OCI-LY1 (cell line): ENCODE results near the gene ARHGEF11.
A peak's percentile ranks its signal among the peaks of the same experiment; 100 is the strongest.

Experiments
- H2AFZ ChIP-seq: fragments of 200-600 bp; sonication (generic), shearing (Covaris generic); 2 replicates; pipeline ENCODE4 v1.6.0; 2014; ENCODE audit warnings: antibody characterized with exemption, mild to moderate bottlenecking, low read length
- H3F3A ChIP-seq: fragments of 200-600 bp; sonication (generic), shearing (Covaris generic); 2 replicates; pipeline ENCODE4 v1.6.0; 2014; ENCODE audit warnings: mild to moderate bottlenecking, antibody characterized with exemption, low read length, moderate library complexity; ENCODE audit not compliant: insufficient read depth
- H3K27ac ChIP-seq: fragments of 200-600 bp; sonication (generic); 2 replicates; pipeline ENCODE4 v1.5.1; 2014; ENCODE audit warnings: low read length, mixed run types, mild to moderate bottlenecking, low read depth; ENCODE audit not compliant: poor library complexity, severe bottlenecking
- H3K27me3 ChIP-seq: fragments of 200-600 bp; sonication (generic); 2 replicates; pipeline ENCODE4 v1.6.0; 2014; ENCODE audit warnings: antibody characterized with exemption, mild to moderate bottlenecking, low read length, moderate library complexity; ENCODE audit not compliant: insufficient read depth
- H3K36me3 ChIP-seq: fragments of 200-600 bp; sonication (generic); 2 replicates; pipeline ENCODE4 v1.6.1; 2014; ENCODE audit warnings: mild to moderate bottlenecking, antibody characterized with exemption, low read length, moderate library complexity, mixed read lengths; ENCODE audit not compliant: insufficient read depth
- H3K4me1 ChIP-seq: fragments of 200-600 bp; sonication (generic); 2 replicates; pipeline ENCODE4 v1.5.1; 2014; ENCODE audit warnings: mild to moderate bottlenecking, low read length, moderate library complexity; ENCODE audit not compliant: insufficient read depth, severe bottlenecking
- H3K4me2 ChIP-seq: fragments of 200-600 bp; sonication (generic), shearing (Covaris generic); 2 replicates; pipeline ENCODE4 v1.6.1; 2014; ENCODE audit warnings: low read length
- H3K4me3 ChIP-seq: fragments of 200-600 bp; sonication (generic); 2 replicates; pipeline ENCODE4 v1.5.1; 2014; ENCODE audit warnings: low read length, low read depth, mild to moderate bottlenecking, mixed read lengths; ENCODE audit not compliant: poor library complexity, severe bottlenecking
- H3K79me2 ChIP-seq: fragments of 200-600 bp; shearing (Covaris generic); 2 replicates; pipeline ENCODE4 v1.6.1; 2016; ENCODE audit warnings: mixed run types, low read length, mixed read lengths; ENCODE audit not compliant: insufficient read depth
- H3K9ac ChIP-seq: fragments of 200-600 bp; sonication (generic), shearing (Covaris generic); 2 replicates; pipeline ENCODE4 v1.6.1; 2014; ENCODE audit warnings: mild to moderate bottlenecking, low read length, mixed read lengths
- H3K9me2 ChIP-seq: fragments of 200-600 bp; sonication (generic), shearing (Covaris generic); 2 replicates; pipeline ENCODE4 v1.6.1; 2014; ENCODE audit warnings: low read depth, mild to moderate bottlenecking, low read length, mixed read lengths
- H3K9me3 ChIP-seq: fragments of 200-600 bp; shearing (Covaris generic); 2 replicates; pipeline ENCODE4 v1.6.1; 2014; ENCODE audit warnings: low read length, mixed read lengths
- H4K20me1 ChIP-seq: fragments of 200-600 bp; sonication (generic), shearing (Covaris generic); 2 replicates; pipeline ENCODE4 v1.6.0; 2016; ENCODE audit warnings: mild to moderate bottlenecking, low read length; ENCODE audit not compliant: insufficient read depth
- CTCF ChIP-seq: fragments of 200-600 bp; sonication (generic), shearing (Covaris generic); IDR thresholded peaks from 2 replicates; pipeline ENCODE4 v1.5.1; 2017; ENCODE audit warnings: mild to moderate bottlenecking, antibody characterized with exemption, low read length, moderate library complexity, mixed read lengths
- EZH2 ChIP-seq: fragments of 200-600 bp; sonication (generic), shearing (Covaris generic); IDR thresholded peaks from 2 replicates; pipeline ENCODE4 v1.8.0; 2017; ENCODE audit warnings: borderline replicate concordance, mixed run types, mild to moderate bottlenecking, antibody characterized with exemption, low read length, moderate library complexity, mixed read lengths

Gene ARHGEF11

GRCh38 chr1:156893048-156893953 is 152.2 kb downstream of the ARHGEF11 start, which contains the start of gene PEAR1:
Gene PEAR1, plus strand, starts transcription at chr1:156893718. Its CDS starts 10,209 bp downstream, at chr1:156903927.
- Histone ChIP-seq H3F3A (no peaks in the 10 kb centered on the region), H3K4me3 (no peak within 1 kb of the TSS), H3K36me3 (no peaks in the 10 kb centered on the region), H2AFZ (no peak within 1 kb of the TSS), H3K79me2 (no peaks in the 10 kb centered on the region), H4K20me1 (no peaks in the 10 kb centered on the region), H3K4me1 (no peaks in the 10 kb centered on the region), H3K9me2 (no peaks in the 10 kb centered on the region), H3K9me3 (no peaks in the 10 kb centered on the region), H3K9ac (no peak within 1 kb of the TSS), H3K4me2 (no peak within 1 kb of the TSS), H3K27me3 (no peaks in the 10 kb centered on the region; the same call in 1 of the 2 replicates), H3K27ac (no peak within 1 kb of the TSS)
- TF ChIP-seq CTCF (no peak), EZH2 (no peak)

DNA sequence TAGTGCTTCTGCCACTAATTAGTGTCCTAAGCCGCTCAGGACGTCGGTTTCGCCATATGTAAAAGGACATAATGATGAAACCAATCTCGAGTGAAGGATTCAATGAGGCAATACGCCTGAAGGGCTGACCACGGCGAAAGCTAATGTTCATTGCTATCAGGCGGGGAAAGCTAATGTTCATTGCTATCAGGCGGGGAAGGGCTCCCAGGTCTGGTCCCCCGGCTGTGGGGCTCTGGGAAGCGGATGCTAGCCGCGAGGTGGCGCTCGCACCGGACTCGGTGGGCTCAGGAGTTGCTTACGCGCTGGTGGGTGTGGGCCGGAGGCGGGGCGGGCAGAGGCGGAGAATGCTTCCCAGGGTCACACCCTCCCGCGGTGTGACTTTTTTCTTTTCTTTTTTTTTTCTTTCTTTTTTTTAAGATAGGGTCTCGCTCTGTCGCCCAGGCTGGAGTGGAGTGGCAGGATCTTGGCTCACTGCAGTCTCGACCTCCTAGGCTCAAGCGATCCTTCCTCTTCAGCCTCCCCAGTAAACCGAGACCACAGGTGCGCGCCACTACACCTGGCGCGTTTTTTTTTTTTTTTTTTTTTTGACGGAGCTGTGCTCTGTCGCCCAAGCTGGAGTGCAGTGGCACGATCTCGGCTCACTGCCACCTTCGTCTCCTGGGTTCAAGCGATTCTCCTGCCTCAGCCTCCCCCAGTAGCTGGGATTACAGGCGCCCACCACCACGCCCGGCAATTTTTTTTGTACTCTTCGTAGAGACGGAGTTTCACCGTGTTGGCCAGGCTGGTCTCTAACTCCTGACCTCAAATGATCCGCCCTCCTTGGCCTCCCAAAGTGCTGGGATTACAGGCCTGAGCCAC is 153.1 kb downstream of the ARHGEF11 start:
- H3K4me2 ChIP-seq: no peak overlapping the region
- H3K27me3 ChIP-seq: no peaks in the 10 kb centered on the region; the same call in 1 of the 2 replicates
- no peaks in the 10 kb centered on the region for H3K36me3 ChIP-seq
- H3K9ac ChIP-seq: no peak overlapping the region
- TF ChIP-seq CTCF: peak; percentile 77
- no peak for TF ChIP-seq EZH2
- no peaks in the 10 kb centered on the region for H3F3A ChIP-seq
- H3K27ac ChIP-seq: no peak overlapping the region
- no peaks in the 10 kb centered on the region for H3K4me1 ChIP-seq
- H4K20me1 ChIP-seq: no peaks in the 10 kb centered on the region
- no peaks in the 10 kb centered on the region for H3K9me2 ChIP-seq
- no peaks in the 10 kb centered on the region for H3K79me2 ChIP-seq
- H3K4me3 ChIP-seq: no peak overlapping the region
- H2AFZ ChIP-seq: no peak overlapping the region
- no peaks in the 10 kb centered on the region for H3K9me3 ChIP-seq

- Histone ChIP-seq H3K36me3 (no peaks in the 10 kb centered on the region), H3K27me3 (no peaks in the 10 kb centered on the region), H3K9me2 (no peaks in the 10 kb centered on the region), H3K4me3 (no peak overlapping the region), H2AFZ (no peak overlapping the region), H3K4me2 (no peak overlapping the region), H3K9me3 (no peaks in the 10 kb centered on the region), H3K79me2 (no peaks in the 10 kb centered on the region), H3K27ac (no peak overlapping the region), H4K20me1 (no peaks in the 10 kb centered on the region), H3K9ac (no peak overlapping the region), H3F3A (no peaks in the 10 kb centered on the region), H3K4me1 (no peaks in the 10 kb centered on the region)
- TF ChIP-seq EZH2 (no peak), CTCF (peak; percentile 73)
Observed at GRCh38 chr1:156889802-156890580, 155.6 kb downstream of the ARHGEF11 start.
